H1 (cell line): ENCODE results near the gene SLC26A9. TPM values are rescaled to one million over a fixed set of nuclear protein-coding genes. Genes with fewer than 3 reads are reported as not detected.

Source experiments
- CTCF ChIA-PET: fragments of 300-600 bp; sonication (Branson Sonifier 250); formaldehyde crosslinking; loops from one replicate; lab custom pipeline; 2021; ENCODE audit not compliant: partially characterized antibody; lab: Charles Lee
- POLR2A ChIA-PET: fragments of 300-600 bp; sonication (Branson Sonifier 250); formaldehyde crosslinking; loops from one replicate; lab custom pipeline; 2021; ENCODE audit warnings: inconsistent platforms; ENCODE audit not compliant: partially characterized antibody; lab: Charles Lee
- DNase-seq, 2 experiments: peaks; one replicate each; pipeline versions ENCODE4 v3.0.0 to v3.0.0-alpha.2; 2010 to 2022; ENCODE audit warnings: low spot score in 2 of 2, low read depth in 1 of 2, mixed read lengths in 1 of 2
- FAIRE-seq: peaks from 2 replicates; lab custom pipeline; 2011; peaks lifted over from hg19 to GRCh38; lab: Jason Lieb, UNC
- H2AFZ ChIP-seq: 2 replicates; pipeline ENCODE4 v1.8.1; 2012; ENCODE audit warnings: low read length, inconsistent platforms
- H2AK5ac ChIP-seq: 2 replicates; pipeline ENCODE4 v1.6.1; 2013; ENCODE audit warnings: low read depth, low read length
- H2BK120ac ChIP-seq: replicated peaks from 2 replicates; pipeline ENCODE3; 2013; ENCODE audit warnings: low read depth, low read length, inconsistent platforms
- H2BK12ac ChIP-seq: 2 replicates; pipeline ENCODE4 v1.6.1; 2013; ENCODE audit warnings: low read depth, low read length
- H2BK15ac ChIP-seq: 2 replicates; pipeline ENCODE4 v1.6.1; 2013; ENCODE audit warnings: low read length
- H2BK20ac ChIP-seq: 2 replicates; pipeline ENCODE4 v1.6.1; 2013; ENCODE audit warnings: low read length
- H2BK5ac ChIP-seq: 2 replicates; pipeline ENCODE4 v1.6.1; 2013; ENCODE audit warnings: low read depth, low read length
- H3K14ac ChIP-seq: 2 replicates; pipeline ENCODE4 v1.6.1; 2013; ENCODE audit warnings: inconsistent platforms; ENCODE audit not compliant: insufficient read length
- H3K18ac ChIP-seq: 2 replicates; pipeline ENCODE4 v1.6.1; 2013; ENCODE audit warnings: low read length; ENCODE audit errors: extremely low read depth
- H3K23ac ChIP-seq: 2 replicates; pipeline ENCODE4 v1.6.1; 2013; ENCODE audit warnings: inconsistent platforms; ENCODE audit not compliant: insufficient read length
- H3K23me2 ChIP-seq: 2 replicates; pipeline ENCODE4 v1.6.1; 2013; ENCODE audit warnings: low read depth, low read length
- H3K27ac ChIP-seq: 2 replicates; pipeline ENCODE4 v1.6.1; 2011; ENCODE audit warnings: low read depth, low read length, inconsistent platforms
- H3K27me3 ChIP-seq, 4 experiments: replicated peaks in 1 of 4; 1 replicate in 1 of 4; 2 replicates in 3 of 4; pipeline versions ENCODE4 v1.6.1 to v1.8.1; 2011 to 2013; ENCODE audit warnings: low read length in 3 of 4, mild to moderate bottlenecking in 3 of 4, inconsistent platforms in 2 of 4, mixed read lengths in 2 of 4, moderate library complexity in 1 of 4; ENCODE audit not compliant: control insufficient read depth in 3 of 4, insufficient read depth in 3 of 4; ENCODE audit errors: extremely low read depth in 1 of 4
- H3K36me3 ChIP-seq, 4 experiments: 2 replicates each; pipeline versions ENCODE4 v1.6.1 to v1.8.1; 2011 to 2013; ENCODE audit warnings: mild to moderate bottlenecking in 4 of 4, low read length in 3 of 4, moderate library complexity in 2 of 4, control low read depth in 1 of 4, inconsistent platforms in 1 of 4; ENCODE audit not compliant: insufficient read depth in 4 of 4, control insufficient read depth in 2 of 4
- H3K4ac ChIP-seq: replicated peaks from 2 replicates; pipeline ENCODE3; 2013; ENCODE audit warnings: low read length, low read depth, mixed read lengths, inconsistent platforms; ENCODE audit not compliant: insufficient read length
- H3K4me1 ChIP-seq, 4 experiments: replicated peaks in 1 of 4; 1 replicate in 1 of 4; 2 replicates in 3 of 4; pipeline versions ENCODE4 v1.6.1 to v1.8.1; 2011 to 2013; ENCODE audit warnings: low read length in 3 of 4, inconsistent platforms in 2 of 4, mixed read lengths in 1 of 4; ENCODE audit not compliant: insufficient read depth in 4 of 4, control insufficient read depth in 3 of 4
- H3K4me2 ChIP-seq, 2 experiments: 2 replicates each; pipeline versions ENCODE4 v1.6.1 to v1.8.1; 2011 to 2013; ENCODE audit warnings: low read depth in 2 of 2, low read length in 2 of 2, control low read depth in 1 of 2, inconsistent platforms in 1 of 2, mild to moderate bottlenecking in 1 of 2; ENCODE audit not compliant: insufficient read depth in 1 of 2
- H3K4me3 ChIP-seq, 4 experiments: fragments of 200-600, 300-600 bp in 1 of 4; sonication (generic), shearing (Covaris generic), sonication (Bioruptor Twin) in 1 of 4; 2 replicates each; pipeline versions ENCODE4 v1.5.1 to v1.8.1; 2011 to 2016; ENCODE audit warnings: low read length in 4 of 4, low read depth in 3 of 4, control low read depth in 2 of 4, inconsistent platforms in 2 of 4, mild to moderate bottlenecking in 2 of 4, mixed read lengths in 1 of 4, moderate library complexity in 1 of 4; ENCODE audit not compliant: insufficient read depth in 2 of 4; ENCODE audit errors: extremely low read depth in 1 of 4
- H3K56ac ChIP-seq: replicated peaks from 2 replicates; pipeline ENCODE3; 2013; ENCODE audit warnings: low read depth, mild to moderate bottlenecking, mixed read lengths, low read length, inconsistent platforms; ENCODE audit not compliant: insufficient read length
- H3K79me1 ChIP-seq: 2 replicates; pipeline ENCODE4 v1.6.1; 2013; ENCODE audit warnings: low read depth, low read length, control low read depth
- H3K79me2 ChIP-seq, 2 experiments: 2 replicates each; pipeline versions ENCODE4 v1.6.1 to v1.8.1; 2012 to 2013; ENCODE audit warnings: low read length in 2 of 2, mild to moderate bottlenecking in 2 of 2, inconsistent platforms in 1 of 2; ENCODE audit not compliant: insufficient read depth in 2 of 2, control insufficient read depth in 1 of 2
- H3K9ac ChIP-seq, 4 experiments: replicated peaks in 1 of 4; 1 replicate in 1 of 4; 2 replicates in 3 of 4; pipeline versions ENCODE4 v1.6.1 to v1.8.1; 2011 to 2013; ENCODE audit warnings: low read depth in 3 of 4, low read length in 3 of 4, control low read depth in 2 of 4, mild to moderate bottlenecking in 2 of 4, moderate library complexity in 2 of 4, inconsistent platforms in 1 of 4; ENCODE audit errors: extremely low read depth in 1 of 4
- H3K9me3 ChIP-seq, 2 experiments: 2 replicates each; pipeline versions ENCODE4 v1.6.1 to v1.8.1; 2012 to 2013; ENCODE audit warnings: mild to moderate bottlenecking in 2 of 2, moderate library complexity in 2 of 2, control low read depth in 1 of 2, inconsistent platforms in 1 of 2, low read depth in 1 of 2, low read length in 1 of 2, mixed read lengths in 1 of 2; ENCODE audit not compliant: insufficient read depth in 2 of 2
- H4K20me1 ChIP-seq, 2 experiments: replicated peaks in 1 of 2; 2 replicates each; pipeline versions ENCODE3 to v1.8.1; 2011 to 2013; ENCODE audit warnings: inconsistent platforms in 2 of 2, low read length in 2 of 2, mild to moderate bottlenecking in 1 of 2; ENCODE audit not compliant: insufficient read depth in 2 of 2, control insufficient read depth in 1 of 2
- H4K5ac ChIP-seq: 2 replicates; pipeline ENCODE4 v1.6.1; 2013; ENCODE audit warnings: low read length, low read depth, mixed read lengths, inconsistent platforms; ENCODE audit not compliant: insufficient read length
- H4K8ac ChIP-seq: 2 replicates; pipeline ENCODE4 v1.8.0; 2013; ENCODE audit warnings: mild to moderate bottlenecking, moderate library complexity, low read length, inconsistent platforms; ENCODE audit not compliant: insufficient read depth; ENCODE audit errors: extremely low read depth
- H4K91ac ChIP-seq: replicated peaks from 2 replicates; pipeline ENCODE3; 2013; ENCODE audit warnings: low read length, mixed read lengths, inconsistent platforms; ENCODE audit not compliant: insufficient read length
- ASH2L ChIP-seq: fragments of 200-600, 300-600 bp; sonication (generic); IDR thresholded peaks from one replicate; pipeline ENCODE4 v1.7.1; 2017; ENCODE audit warnings: low read length
- CHD2 ChIP-seq: IDR thresholded peaks from 2 replicates; pipeline ENCODE4 v1.6.1; 2012; ENCODE audit warnings: low read length, improper control_type of control experiment
- MAFK ChIP-seq: IDR thresholded peaks from 2 replicates; pipeline ENCODE4 v1.6.1; 2012; ENCODE audit warnings: low read depth, mild to moderate bottlenecking, improper control_type of control experiment, low read length
- NANOG ChIP-seq: IDR thresholded peaks from 2 replicates; pipeline ENCODE4 v1.6.1; 2011; ENCODE audit warnings: low read length, low read depth, mild to moderate bottlenecking, inconsistent platforms; ENCODE audit not compliant: insufficient read depth, poor library complexity, severe bottlenecking
- NRF1 ChIP-seq: IDR thresholded peaks from 2 replicates; pipeline ENCODE4 v1.6.1; 2011; ENCODE audit warnings: mild to moderate bottlenecking, low read depth, low read length, improper control_type of control experiment
- SIN3A ChIP-seq, 2 experiments: IDR thresholded peaks in 1 of 2; conservative IDR thresholded peaks in 1 of 2; 2 replicates each; pipeline ENCODE4 v1.6.1; 2011 to 2012; ENCODE audit warnings: low read length in 2 of 2, improper control_type of control experiment in 1 of 2, low read depth in 1 of 2, mild to moderate bottlenecking in 1 of 2
- SP4 ChIP-seq: IDR thresholded peaks from 2 replicates; pipeline ENCODE4 v1.6.1; 2012; ENCODE audit warnings: low read length, inconsistent platforms
- WGBS, 2 experiments: shearing (Covaris generic) in 1 of 2; methylation state at CpG; one replicate each; pipeline versions ENCODE4 v1.1.6 to v1.1.7; 2013 to 2015; ENCODE audit warnings: low lambda C conversion rate in 2 of 2, mixed read lengths in 2 of 2, inconsistent platforms in 1 of 2, low coverage in 1 of 2, missing lambda C conversion rate in 1 of 2; ENCODE audit not compliant: insufficient replicate concordance in 2 of 2, insufficient coverage in 1 of 2, insufficient read length in 1 of 2; ENCODE audit errors: extremely low coverage in 1 of 2, missing lambda C conversion rate in 1 of 2; 5-methylcytosine and 5-hydroxymethylcytosine counted together
- polyA plus RNA-seq, 7 experiments: library from polyadenylated mRNA; depleted of rRNA in 3 of 7; stranded (reverse) in 5 of 7; unstranded in 2 of 7; fragments of >200 nt in 5 of 7; fragments of 200-250 nt in 2 of 7; gene quantifications; 1 replicate in 5 of 7; 2 replicates in 1 of 7; 4 replicates in 1 of 7; pipeline versions ENCODE4 v1.2.1 to v1.2.3, GENCODE V29; 2011 to 2013; ENCODE audit warnings: missing spikeins in 2 of 7, mixed read lengths in 2 of 7
- total RNA-seq: library from RNA; stranded (reverse); fragmentation: NEBNext Ultra II Directional; extraction: Animal tissue kit (Norgen Biotek cat#: 25700); gene quantifications from 2 replicates; pipeline ENCODE4 v1.2.1, GENCODE V29; 2021
- TF ChIP-seq, protein P1 (sequence below): IDR thresholded peaks from 2 replicates; pipeline ENCODE4 v1.6.1; 2012; ENCODE audit warnings: low read length, inconsistent platforms
- TF ChIP-seq, protein P2 (sequence below): IDR thresholded peaks from 2 replicates; pipeline ENCODE4 v1.6.1; 2012; ENCODE audit warnings: inconsistent platforms

The SLC26A9 gene
- total and polyA plus RNA-seq, 2 of the 8 experiments (the other 6 are each of a cell fraction or from before 2014, with no cell fraction given): not detected

DNA sequence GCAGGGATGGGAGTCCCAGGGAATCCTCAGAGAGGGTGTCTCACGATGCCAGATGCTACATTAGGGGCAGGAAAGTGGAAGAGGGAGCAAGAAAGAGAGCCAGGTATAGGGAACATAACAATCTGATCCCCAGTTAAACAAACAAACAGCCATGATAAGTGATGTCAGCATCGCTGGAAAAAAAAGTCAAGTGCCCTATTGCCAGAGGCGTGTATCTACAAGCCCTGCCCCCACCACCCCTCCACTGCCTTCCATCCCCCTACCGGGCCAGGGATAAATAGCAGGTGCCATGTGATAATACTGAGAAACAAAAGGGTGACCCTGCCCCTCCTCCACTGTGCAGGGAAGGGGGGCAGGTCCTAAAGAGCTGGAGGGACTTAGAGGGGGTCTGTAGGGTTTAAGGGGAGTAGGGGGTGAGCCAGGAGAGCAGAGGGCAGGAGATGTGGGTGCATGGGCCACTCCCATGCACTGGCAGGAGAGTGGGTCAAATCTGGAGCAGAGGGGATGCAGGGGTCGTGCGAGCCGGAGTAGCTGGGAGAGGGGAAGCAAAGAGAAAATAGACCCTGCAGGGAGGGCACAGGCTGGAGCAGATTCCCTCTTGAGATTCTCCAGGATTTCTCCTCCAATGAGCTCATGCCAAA lies 3.4 kb downstream of the SLC26A9 start:
- ChIA-PET CTCF (interaction anchor here (0.7 to 11.0 kb wide), 12 partner anchors 10 to 195 kb away, joined by 3 to 110 read pairs (median 5); no protein-coding TSS in a partner anchor), POLR2A (interaction anchor here (0.7 to 1.8 kb wide), 3 partner anchors 8 to 191 kb away, joined by 3 to 5 read pairs (median 4); no protein-coding TSS in a partner anchor)
- no peak overlapping the region for H3K14ac ChIP-seq
- no peaks in the 10 kb centered on the region for H3K79me2 ChIP-seq
- no peak overlapping the region for H3K23ac ChIP-seq
- peak overlapping the region; percentile 61; the same call in 1 of the 2 replicates for H2AFZ ChIP-seq
- H3K4ac ChIP-seq: peak overlapping the region; percentile 80
- peak overlapping the region; percentile 67 for H4K91ac ChIP-seq
- peak overlapping the region; percentile 97 for H2BK12ac ChIP-seq
- no peaks in the 10 kb centered on the region for H3K36me3 ChIP-seq
- no peak overlapping the region; the same call in 1 of the 2 replicates for H4K8ac ChIP-seq
- no peak overlapping the region for H3K56ac ChIP-seq
- peak overlapping the region; percentile 82; the same call in 1 of the 2 replicates for H2BK5ac ChIP-seq
- H2BK20ac ChIP-seq: peak overlapping the region; percentile 95
- peak overlapping the region; percentile 60; the same call in 1 of the 2 replicates for H2AK5ac ChIP-seq
- H3K9ac ChIP-seq: no peak overlapping the region
- no peaks in the 10 kb centered on the region for H4K20me1 ChIP-seq
- peak; percentile 44 to 81 for DNase-seq
- H2BK15ac ChIP-seq: peak overlapping the region; percentile 88; the same call in 1 of the 2 replicates
- H3K4me1 ChIP-seq: peaks cover 7 to 16% (median 14%) of the 10 kb centered on the region in 4 experiments
- H3K23me2 ChIP-seq: no peaks in the 10 kb centered on the region
- H3K4me2 ChIP-seq: peak overlapping the region; percentile 16 to 42; a peak in 3 of 4 replicates
- H3K9me3 ChIP-seq: no peaks in the 10 kb centered on the region
- no peak overlapping the region for H4K5ac ChIP-seq
- FAIRE-seq: peak; percentile 48
- H3K18ac ChIP-seq: peak overlapping the region; percentile 62
- 61% methylated on average over 7 of the region's 7 CpGs; no CpG with 5 or more reads in 1 of the 2 experiments for WGBS, 2 experiments
- H3K79me1 ChIP-seq: no peaks in the 10 kb centered on the region
- peak overlapping the region; percentile 17 for H2BK120ac ChIP-seq
- no peak overlapping the region for H3K27ac ChIP-seq
- no peaks in the 10 kb centered on the region; a peak in 1 of 7 replicates for H3K27me3 ChIP-seq
- H3K4me3 ChIP-seq: no peak overlapping the region
- TF ChIP-seq, protein P1, sequence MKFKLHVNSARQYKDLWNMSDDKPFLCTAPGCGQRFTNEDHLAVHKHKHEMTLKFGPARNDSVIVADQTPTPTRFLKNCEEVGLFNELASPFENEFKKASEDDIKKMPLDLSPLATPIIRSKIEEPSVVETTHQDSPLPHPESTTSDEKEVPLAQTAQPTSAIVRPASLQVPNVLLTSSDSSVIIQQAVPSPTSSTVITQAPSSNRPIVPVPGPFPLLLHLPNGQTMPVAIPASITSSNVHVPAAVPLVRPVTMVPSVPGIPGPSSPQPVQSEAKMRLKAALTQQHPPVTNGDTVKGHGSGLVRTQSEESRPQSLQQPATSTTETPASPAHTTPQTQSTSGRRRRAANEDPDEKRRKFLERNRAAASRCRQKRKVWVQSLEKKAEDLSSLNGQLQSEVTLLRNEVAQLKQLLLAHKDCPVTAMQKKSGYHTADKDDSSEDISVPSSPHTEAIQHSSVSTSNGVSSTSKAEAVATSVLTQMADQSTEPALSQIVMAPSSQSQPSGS: no peak
- TF ChIP-seq CHD2 (no peak; the same call in 1 of the 2 replicates), MAFK (no peak), NANOG (no peak), NRF1 (no peak), ASH2L (peak; percentile 84), SIN3A (conservative IDR thresholded peaks at IDR 0.05 in 1 of 2, IDR thresholded peaks at IDR 0.05 in 1 of 2; ENCODE audit: low read depth in 1 of 2, low read length in 2 of 2) (no peak), SP4 (no peak)
- TF ChIP-seq, protein P2, sequence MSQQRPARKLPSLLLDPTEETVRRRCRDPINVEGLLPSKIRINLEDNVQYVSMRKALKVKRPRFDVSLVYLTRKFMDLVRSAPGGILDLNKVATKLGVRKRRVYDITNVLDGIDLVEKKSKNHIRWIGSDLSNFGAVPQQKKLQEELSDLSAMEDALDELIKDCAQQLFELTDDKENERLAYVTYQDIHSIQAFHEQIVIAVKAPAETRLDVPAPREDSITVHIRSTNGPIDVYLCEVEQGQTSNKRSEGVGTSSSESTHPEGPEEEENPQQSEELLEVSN: no peak
